ENCODE measurements around the gene MYO1B.

GRCh38 chr2:191292869-191293268 is 47.7 kb downstream of the MYO1B start:
- no peak for TF ChIP-seq CTCF (conservative IDR thresholded peaks at IDR 0.05 in 1 of 2, IDR thresholded peaks at IDR 0.05 in 1 of 2; ENCODE audit: low read depth in 1 of 2, low read length in 2 of 2)
- TF ChIP-seq EZH2 (IDR thresholded peaks at IDR 0.05; ENCODE audit: low read length, missing control alignments) = no peak

Data from fibroblast of lung (primary cell).